ENCODE results near the gene AOC3. TPM values are rescaled to one million over a fixed set of nuclear protein-coding genes. Genes with fewer than 3 reads are reported as not detected.
A peak's percentile ranks its signal among the peaks of the same experiment; 100 is the strongest.

Gene AOC3
- total and polyA plus RNA-seq, 2 of the 13 experiments (the other 11 are each of a cell fraction or from before 2014, with no cell fraction given), result 8.7 to 51.7 TPM

DNA sequence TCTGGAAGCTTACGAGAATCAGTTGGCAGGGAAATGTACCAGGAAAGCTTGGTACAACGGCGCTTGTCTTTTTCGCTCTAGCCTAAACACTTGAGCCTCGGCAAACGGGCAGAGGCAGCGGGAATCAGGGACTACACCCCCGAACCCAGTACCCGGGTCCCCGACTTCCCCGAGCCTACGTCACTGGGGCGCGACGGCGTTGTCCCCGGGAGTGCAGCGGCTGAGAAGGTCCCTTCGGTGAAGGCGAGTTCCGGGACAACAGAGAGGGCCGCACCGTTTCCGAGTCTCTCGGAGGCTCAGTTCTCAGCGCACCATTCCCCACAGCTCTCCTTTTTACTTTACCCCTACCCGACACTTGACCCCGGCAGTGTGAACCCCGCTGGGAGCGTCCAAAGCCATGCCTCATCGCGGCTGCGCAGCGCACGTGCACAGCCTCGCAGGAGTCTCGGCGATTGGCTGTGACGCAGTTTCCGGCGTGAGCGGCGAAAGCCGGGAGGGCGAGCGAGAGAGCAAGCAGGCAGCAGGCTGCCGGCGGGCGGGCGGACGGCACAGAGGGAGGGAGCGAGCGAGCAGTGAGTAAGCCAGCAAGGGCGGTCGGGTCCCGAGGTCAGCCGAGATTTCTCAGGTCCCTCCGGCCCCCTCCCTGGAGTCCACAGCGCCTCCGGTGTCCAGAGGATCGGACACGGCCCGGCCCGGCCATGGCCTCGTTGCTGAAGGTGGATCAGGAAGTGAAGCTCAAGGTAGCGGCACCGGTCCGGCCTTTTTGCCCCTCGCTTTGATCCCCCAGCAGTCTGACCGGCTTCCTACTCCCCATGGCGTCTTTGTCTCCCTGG, 17.8 kb upstream of the AOC3 start, which contains the start of gene PSME3 (continued):
- TF ChIP-seq, protein P1, sequence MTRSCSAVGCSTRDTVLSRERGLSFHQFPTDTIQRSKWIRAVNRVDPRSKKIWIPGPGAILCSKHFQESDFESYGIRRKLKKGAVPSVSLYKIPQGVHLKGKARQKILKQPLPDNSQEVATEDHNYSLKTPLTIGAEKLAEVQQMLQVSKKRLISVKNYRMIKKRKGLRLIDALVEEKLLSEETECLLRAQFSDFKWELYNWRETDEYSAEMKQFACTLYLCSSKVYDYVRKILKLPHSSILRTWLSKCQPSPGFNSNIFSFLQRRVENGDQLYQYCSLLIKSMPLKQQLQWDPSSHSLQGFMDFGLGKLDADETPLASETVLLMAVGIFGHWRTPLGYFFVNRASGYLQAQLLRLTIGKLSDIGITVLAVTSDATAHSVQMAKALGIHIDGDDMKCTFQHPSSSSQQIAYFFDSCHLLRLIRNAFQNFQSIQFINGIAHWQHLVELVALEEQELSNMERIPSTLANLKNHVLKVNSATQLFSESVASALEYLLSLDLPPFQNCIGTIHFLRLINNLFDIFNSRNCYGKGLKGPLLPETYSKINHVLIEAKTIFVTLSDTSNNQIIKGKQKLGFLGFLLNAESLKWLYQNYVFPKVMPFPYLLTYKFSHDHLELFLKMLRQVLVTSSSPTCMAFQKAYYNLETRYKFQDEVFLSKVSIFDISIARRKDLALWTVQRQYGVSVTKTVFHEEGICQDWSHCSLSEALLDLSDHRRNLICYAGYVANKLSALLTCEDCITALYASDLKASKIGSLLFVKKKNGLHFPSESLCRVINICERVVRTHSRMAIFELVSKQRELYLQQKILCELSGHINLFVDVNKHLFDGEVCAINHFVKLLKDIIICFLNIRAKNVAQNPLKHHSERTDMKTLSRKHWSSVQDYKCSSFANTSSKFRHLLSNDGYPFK (CRISPR knock-in tag; IDR thresholded peaks at IDR 0.05; ENCODE audit: borderline replicate concordance), result peak; percentile 97
- TF ChIP-seq SIX4 (CRISPR knock-in tag; IDR thresholded peaks at IDR 0.05), result peak; percentile 35; the same call in 1 of the 2 replicates
- TF ChIP-seq STAG1 (CRISPR knock-in tag; IDR thresholded peaks at IDR 0.05), result peak; percentile 20
- peak; percentile 99; the same call in 2 of the 3 replicates for TF ChIP-seq MXI1 (IDR thresholded peaks at IDR 0.05; ENCODE audit: borderline replicate concordance, low read depth, low read length)
- TF ChIP-seq, protein P2, sequence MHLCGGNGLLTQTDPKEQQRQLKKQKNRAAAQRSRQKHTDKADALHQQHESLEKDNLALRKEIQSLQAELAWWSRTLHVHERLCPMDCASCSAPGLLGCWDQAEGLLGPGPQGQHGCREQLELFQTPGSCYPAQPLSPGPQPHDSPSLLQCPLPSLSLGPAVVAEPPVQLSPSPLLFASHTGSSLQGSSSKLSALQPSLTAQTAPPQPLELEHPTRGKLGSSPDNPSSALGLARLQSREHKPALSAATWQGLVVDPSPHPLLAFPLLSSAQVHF (CRISPR knock-in tag; IDR thresholded peaks at IDR 0.05), result peak; percentile 81; the same call in 1 of the 2 replicates
- TF ChIP-seq MTA3 (CRISPR knock-in tag; IDR thresholded peaks at IDR 0.05), result no peak
- TF ChIP-seq ZNF570 (CRISPR knock-in tag; IDR thresholded peaks at IDR 0.05; ENCODE audit: borderline replicate concordance), result 0 out of 2 replicates have a peak, but pooled peaks have one; percentile 68
- TF ChIP-seq ZNF577 (CRISPR knock-in tag; IDR thresholded peaks at IDR 0.05; ENCODE audit: borderline replicate concordance, low read depth), result no peak
- TF ChIP-seq ZNF292 (CRISPR knock-in tag; IDR thresholded peaks at IDR 0.05; ENCODE audit: borderline replicate concordance, low read depth), result peak; percentile 93
- TF ChIP-seq YEATS4 (CRISPR knock-in tag; IDR thresholded peaks at IDR 0.05; ENCODE audit: borderline replicate concordance), result peak; percentile 99
- TF ChIP-seq TOE1 (CRISPR knock-in tag; IDR thresholded peaks at IDR 0.05), result no peak; the same call in 1 of the 2 replicates
- no peak for TF ChIP-seq PCBP2 (optimal IDR thresholded peaks at IDR 0.05; ENCODE audit: low read depth, low read length, poor library complexity, severe bottlenecking)
- no peak for TF ChIP-seq ZFP62 (CRISPR knock-in tag; IDR thresholded peaks at IDR 0.05)
- TF ChIP-seq NCOA1 (CRISPR knock-in tag; IDR thresholded peaks at IDR 0.05), result no peak
- no peak for TF ChIP-seq NBN (conservative IDR thresholded peaks at IDR 0.05)
- TF ChIP-seq, protein P3, sequence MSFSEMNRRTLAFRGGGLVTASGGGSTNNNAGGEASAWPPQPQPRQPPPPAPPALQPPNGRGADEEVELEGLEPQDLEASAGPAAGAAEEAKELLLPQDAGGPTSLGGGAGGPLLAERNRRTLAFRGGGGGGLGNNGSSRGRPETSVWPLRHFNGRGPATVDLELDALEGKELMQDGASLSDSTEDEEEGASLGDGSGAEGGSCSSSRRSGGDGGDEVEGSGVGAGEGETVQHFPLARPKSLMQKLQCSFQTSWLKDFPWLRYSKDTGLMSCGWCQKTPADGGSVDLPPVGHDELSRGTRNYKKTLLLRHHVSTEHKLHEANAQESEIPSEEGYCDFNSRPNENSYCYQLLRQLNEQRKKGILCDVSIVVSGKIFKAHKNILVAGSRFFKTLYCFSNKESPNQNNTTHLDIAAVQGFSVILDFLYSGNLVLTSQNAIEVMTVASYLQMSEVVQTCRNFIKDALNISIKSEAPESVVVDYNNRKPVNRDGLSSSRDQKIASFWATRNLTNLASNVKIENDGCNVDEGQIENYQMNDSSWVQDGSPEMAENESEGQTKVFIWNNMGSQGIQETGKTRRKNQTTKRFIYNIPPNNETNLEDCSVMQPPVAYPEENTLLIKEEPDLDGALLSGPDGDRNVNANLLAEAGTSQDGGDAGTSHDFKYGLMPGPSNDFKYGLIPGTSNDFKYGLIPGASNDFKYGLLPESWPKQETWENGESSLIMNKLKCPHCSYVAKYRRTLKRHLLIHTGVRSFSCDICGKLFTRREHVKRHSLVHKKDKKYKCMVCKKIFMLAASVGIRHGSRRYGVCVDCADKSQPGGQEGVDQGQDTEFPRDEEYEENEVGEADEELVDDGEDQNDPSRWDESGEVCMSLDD (CRISPR knock-in tag; IDR thresholded peaks at IDR 0.05; ENCODE audit: borderline replicate concordance), result peak; percentile 99
- TF ChIP-seq ZNF775 (CRISPR knock-in tag; IDR thresholded peaks at IDR 0.05; ENCODE audit: borderline replicate concordance), result peak; percentile 27; the same call in 1 of the 2 replicates
- TF ChIP-seq RBM39 (IDR thresholded peaks at IDR 0.05; ENCODE audit: low read depth, low read length, poor library complexity, severe bottlenecking), result no peak
- TF ChIP-seq ZSCAN22 (CRISPR knock-in tag; IDR thresholded peaks at IDR 0.05), result 0 out of 2 replicates have a peak, but pooled peaks have one; percentile 64
- TF ChIP-seq, protein P4, sequence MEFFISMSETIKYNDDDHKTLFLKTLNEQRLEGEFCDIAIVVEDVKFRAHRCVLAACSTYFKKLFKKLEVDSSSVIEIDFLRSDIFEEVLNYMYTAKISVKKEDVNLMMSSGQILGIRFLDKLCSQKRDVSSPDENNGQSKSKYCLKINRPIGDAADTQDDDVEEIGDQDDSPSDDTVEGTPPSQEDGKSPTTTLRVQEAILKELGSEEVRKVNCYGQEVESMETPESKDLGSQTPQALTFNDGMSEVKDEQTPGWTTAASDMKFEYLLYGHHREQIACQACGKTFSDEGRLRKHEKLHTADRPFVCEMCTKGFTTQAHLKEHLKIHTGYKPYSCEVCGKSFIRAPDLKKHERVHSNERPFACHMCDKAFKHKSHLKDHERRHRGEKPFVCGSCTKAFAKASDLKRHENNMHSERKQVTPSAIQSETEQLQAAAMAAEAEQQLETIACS (CRISPR knock-in tag; IDR thresholded peaks at IDR 0.05), result peak; percentile 62

All from HepG2 (cell line).